ENCODE measurements around the gene NEB.
A peak's percentile ranks its signal among the peaks of the same experiment; 100 is the strongest.

The NEB gene, protein sequence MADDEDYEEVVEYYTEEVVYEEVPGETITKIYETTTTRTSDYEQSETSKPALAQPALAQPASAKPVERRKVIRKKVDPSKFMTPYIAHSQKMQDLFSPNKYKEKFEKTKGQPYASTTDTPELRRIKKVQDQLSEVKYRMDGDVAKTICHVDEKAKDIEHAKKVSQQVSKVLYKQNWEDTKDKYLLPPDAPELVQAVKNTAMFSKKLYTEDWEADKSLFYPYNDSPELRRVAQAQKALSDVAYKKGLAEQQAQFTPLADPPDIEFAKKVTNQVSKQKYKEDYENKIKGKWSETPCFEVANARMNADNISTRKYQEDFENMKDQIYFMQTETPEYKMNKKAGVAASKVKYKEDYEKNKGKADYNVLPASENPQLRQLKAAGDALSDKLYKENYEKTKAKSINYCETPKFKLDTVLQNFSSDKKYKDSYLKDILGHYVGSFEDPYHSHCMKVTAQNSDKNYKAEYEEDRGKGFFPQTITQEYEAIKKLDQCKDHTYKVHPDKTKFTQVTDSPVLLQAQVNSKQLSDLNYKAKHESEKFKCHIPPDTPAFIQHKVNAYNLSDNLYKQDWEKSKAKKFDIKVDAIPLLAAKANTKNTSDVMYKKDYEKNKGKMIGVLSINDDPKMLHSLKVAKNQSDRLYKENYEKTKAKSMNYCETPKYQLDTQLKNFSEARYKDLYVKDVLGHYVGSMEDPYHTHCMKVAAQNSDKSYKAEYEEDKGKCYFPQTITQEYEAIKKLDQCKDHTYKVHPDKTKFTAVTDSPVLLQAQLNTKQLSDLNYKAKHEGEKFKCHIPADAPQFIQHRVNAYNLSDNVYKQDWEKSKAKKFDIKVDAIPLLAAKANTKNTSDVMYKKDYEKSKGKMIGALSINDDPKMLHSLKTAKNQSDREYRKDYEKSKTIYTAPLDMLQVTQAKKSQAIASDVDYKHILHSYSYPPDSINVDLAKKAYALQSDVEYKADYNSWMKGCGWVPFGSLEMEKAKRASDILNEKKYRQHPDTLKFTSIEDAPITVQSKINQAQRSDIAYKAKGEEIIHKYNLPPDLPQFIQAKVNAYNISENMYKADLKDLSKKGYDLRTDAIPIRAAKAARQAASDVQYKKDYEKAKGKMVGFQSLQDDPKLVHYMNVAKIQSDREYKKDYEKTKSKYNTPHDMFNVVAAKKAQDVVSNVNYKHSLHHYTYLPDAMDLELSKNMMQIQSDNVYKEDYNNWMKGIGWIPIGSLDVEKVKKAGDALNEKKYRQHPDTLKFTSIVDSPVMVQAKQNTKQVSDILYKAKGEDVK (N-terminal part only)

DNA sequence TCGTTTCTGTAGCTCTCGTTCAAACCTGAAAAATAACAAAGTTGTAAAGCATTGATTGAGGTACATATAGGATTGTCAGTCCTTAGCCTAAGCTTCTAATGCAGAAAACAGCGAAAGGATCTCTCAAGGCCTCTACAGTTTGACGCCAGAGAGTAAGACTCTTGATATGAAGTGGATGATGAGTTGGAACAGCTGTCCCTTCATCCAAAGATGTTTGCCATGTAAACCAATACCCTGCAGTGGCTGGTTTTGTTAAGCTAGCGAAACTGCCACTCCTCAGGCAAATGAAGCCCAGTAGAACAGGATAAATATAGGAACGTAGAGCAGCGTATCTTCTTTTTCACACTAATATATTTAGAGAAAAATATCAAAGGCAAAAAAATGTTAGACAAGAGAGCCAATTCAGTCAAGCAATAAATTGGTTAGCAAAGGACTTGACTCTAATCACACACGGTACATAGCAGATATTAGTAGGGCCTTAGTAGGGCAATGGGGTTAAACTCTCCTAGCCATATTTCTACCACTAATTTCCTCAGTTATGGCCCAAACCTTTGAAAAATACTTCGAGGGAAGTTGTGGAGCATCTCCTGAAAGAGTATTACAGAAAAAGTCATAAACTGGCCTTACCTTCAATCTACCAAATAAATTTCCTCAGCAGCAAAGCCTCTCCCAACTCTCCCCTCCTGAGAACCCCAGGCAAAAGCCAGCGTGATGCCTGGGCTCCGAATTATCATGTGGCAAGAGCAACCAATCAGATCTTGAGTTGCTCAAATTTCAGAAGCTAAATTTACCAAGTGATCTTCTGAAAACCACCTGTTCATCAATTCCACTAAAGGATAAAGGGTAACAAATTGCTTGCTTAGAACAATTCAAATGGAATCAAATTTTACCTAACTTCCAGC is at the start of gene NEB:
TSS of gene NEB (minus strand) at position 706 of the 902 bp plus-strand sequence. CDS start 1,320 bp downstream, outside the sequence.
- no peak for DNase-seq

DNA sequence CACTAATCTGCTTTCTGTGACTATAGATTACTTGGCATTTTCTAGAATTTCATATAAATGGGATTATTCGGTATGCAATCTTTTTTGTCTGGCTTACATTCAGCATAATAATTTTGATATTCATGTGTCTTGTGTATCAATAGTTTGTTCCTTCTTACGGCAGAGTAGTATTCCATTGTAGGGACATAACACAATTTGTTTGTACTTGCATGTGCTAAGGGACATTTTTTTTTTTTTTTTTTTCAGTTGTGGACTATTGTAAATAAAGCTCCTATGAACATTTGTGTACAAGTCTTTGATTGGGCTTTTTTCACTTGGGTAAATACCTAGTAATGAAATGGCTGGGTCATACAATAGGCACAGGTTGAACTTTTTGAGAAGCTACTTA is 48.9 kb upstream of the NEB start:
- DNase-seq, result no peak

DNA sequence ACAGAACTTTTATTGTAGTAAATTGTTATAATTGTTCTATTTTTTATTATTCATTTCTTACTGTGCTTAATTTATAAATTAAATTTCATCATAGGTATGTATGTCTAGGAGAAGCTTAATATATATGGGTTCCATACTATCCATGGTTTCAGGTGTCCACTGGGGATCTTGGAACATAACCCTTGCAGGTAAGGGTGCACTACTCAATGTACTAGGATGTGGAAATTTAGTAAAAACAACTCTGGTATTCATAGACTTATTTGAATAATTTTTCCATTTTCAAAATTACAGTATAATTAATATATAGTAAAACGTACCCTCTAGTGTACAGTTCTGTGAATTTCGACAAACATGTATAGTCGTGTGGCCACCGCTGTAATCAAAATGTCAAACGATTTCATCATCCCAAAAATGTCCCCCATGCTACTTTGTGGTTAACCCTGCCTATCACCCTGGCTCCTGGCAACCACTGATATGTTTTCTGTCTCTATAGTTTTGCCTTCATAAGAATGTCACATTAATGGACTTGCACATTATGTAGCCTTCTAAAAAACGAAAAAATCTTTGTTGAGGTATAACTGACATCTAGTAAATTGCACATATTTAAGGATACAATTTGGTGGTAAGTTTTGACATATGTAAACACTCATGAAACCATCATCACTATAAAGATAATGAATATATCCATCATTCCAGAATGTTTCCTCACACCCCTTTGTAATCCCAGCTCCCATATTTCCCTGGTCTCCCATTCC is 48.3 kb upstream of the NEB start:
- DNase-seq, result no peak

DNA sequence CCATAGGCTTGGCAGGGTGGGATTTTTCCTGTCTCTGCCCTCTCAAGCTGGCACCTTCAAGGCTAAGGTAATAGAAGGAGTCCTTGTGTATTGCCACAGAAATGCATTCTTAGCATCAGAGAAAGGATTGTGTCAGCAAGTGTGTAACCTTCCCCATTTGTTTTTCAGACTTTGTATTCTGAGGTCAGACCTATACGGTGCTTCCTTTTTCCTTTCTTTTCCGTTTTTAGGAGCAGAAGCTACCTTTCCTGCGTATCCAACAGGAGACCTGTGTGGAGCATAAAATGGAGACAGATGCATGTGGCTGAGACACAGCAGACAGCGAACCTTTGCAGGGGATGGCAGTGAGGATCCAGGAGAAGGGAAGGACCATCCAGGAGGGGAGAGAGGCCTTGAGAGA is 47.4 kb upstream of the NEB start:
- DNase-seq, result no peak

DNA sequence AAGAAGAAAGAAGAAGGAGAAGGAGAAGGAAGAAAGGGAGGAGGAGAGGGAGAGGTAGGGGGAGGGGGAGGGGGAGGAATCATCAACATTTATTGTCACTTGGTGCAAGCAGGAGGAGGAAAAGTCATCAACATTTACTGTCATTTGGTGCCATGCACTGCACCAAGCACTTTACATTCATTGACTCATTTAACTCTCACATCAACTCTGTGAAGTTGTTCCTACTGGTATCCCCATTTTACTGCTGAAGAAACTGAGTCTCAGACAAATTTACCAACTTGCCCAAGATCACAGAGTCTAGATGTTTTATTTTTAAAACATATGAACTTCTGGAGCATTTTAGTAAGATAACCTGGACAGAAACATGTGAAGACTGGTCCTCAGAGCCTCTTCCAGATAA is 46.7 kb upstream of the NEB start:
- no peak for DNase-seq

DNA sequence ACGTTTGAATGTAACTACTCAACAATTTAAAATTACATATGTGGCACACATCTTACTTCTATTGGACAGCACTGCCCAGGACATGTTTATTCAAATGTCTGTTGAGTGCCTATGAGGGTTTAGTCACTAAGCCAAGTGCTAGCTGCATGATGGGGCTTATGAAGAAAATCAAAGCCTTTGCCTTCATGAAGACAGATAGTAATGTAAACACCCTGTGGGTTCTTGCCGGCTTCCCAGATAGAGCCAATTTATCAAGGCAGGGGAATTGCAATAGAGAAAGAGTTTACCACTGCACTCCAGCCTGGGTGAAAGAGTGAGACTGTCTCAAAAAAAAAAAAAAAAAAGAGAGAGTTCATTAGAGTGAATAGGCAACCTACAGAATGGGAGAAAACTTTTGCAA is 43.7 kb upstream of the NEB start:
- DNase-seq, result no peak

DNA sequence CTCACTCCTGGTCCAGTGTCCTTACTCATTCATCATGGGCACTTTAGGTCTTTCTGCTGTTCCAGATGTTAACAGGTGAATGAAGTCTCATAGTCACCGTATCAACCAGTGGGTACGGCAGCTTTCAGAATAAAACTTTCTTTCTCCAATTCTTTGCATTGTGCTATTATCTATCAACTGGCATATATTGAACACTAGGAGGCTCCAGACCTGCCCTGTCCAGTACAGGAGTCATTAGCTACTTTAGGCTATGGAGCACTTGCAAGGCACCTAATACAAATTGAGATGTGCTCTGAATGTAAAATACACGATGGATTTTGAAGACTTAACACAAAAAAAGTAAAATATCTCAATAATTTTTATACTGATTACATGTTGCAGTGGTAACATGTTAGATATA is 43.2 kb upstream of the NEB start:
- no peak for DNase-seq

DNA sequence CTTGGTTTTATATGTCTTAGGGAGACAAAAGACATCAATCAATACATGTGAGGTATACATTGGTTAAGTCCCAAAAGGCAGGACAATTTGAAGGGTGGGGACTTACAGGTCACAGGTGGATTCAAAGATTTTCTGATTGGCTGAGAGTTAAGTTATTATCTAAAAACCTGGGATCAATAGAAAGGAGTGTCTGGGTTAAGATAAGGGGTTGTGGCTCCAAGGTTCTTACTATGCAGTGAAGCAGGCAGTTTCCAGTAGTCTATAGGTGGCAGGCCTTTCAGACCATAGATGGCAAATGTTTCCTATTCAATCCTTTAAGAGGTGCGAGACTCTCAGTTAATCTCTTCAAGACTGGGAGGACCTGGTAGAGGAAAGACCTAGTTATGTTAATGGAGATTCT is 42.1 kb upstream of the NEB start:
- DNase-seq, result no peak

DNA sequence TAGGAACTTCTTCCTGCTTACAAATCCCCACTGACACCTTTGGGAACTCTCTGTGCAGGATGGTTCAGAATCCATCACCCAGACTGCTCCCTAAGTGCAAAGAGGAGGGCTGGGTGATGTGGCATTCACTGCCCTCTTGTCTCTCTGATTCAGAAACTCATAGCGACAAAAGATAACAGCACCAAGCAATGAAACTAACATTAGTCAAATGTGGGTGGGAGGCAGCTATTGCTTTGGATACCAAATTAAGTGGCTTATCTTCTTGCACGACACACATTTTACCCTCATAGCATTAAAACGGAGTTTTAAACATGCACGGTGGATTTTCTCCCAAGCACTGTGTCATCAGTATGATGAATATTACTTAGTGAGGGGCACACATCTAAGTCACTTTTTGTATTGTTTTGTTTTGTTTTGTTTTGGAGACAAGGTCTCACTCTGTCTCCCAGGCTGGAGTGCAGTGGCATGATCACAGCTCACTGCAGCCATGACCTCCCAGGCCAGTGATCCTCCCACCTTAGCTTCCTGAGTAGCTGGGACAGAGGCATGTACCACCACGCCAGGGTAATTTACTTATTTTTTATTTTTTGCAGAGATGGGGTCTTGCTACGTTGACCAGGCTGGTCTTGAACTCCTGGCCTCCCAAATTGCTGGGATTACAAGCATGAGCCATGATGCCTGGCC is 40.9 kb upstream of the NEB start:
- DNase-seq, result peak; percentile 15

DNA sequence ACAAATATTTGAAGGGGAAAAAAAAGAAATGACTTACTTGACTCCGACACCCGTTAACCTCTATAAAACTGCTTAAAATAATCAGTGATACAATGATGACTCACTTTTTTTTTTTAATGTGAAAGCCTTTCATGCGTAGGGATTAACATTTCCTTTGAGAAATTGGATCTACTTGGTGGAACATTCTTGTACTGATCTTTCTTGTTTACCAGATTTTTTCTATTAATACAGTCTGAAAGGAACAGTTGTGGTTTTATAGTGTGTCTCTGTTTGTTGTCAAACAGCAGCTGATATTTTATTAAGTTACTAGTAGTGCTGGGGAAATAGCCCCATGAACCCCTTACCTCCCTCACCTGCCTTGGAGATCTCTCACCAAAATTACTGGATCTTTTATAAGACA is 40.2 kb upstream of the NEB start:
- peak; percentile 5 for DNase-seq

DNA sequence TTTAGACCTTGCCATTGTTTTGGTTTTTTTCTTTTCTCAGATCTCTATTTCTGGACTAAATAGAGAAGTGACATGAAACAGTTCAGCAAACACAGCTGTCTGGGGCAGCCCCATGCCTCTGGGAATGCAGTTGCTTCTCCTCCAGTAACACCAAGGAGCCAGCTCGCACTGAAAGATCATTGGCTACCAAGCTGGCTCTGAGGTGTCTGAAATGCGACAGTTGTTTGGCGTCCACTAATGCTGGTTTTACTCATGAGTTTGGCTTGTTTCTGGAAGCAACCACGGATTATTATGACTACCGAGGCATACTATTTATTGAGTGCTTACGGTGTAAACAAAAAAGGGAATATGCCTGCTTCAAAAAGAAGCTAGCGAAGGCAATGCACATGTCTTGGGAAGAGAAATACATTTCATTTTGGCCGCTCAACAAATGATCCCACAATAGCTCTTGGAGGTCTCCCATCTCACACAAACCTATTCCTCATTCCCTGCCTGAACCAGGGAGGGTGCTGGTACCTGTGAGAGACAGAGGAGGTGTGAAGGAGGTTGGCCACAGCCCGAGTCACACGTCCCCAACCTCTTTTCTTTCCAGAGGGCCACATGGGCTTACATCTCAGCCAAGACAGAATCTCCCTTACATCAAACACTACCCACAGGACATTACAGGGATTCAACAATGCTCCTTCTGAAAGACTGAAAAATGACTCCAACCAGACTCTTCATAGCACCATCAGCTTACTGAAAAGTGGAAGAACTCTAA is 37.5 kb upstream of the NEB start:
- no peak for DNase-seq

DNA sequence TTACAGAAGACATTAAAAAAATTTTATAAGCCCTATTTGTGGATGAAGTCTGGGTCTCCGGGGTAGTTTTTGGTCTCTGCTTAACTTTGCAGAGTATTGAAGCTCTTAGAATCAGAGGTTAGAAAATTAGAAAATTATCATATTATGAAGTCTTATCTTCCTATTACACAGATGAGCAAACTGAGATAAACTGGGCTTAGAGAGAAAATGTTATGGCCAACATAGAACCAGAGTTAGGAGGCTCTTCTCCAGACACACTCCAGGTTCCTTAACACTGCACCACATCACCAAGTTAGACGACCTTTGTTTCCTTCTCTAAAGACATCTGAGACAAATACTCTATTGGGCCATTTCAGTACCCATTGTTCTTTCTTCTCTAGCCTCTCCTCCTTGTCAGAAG is 36.7 kb upstream of the NEB start:
- no peak for DNase-seq

DNA sequence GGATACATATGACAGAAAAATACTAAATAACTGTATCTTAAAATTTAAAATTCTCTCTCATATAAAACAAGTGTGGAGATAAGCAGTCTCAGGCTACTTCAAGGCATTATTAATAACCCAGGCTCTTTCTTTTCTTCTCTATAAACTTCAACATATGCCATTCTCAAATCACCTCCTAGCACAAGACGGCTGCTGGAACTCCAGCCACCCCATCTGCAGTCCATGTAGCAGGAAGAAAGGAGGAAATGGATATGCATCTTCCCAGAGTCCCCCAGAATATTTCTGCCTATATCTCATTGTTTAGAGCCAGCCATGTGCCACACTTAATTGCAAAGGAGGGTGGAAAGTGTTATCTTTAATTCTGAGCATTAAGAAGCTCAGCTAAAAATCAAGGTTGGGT is 35.3 kb upstream of the NEB start:
- DNase-seq, result no peak

DNA sequence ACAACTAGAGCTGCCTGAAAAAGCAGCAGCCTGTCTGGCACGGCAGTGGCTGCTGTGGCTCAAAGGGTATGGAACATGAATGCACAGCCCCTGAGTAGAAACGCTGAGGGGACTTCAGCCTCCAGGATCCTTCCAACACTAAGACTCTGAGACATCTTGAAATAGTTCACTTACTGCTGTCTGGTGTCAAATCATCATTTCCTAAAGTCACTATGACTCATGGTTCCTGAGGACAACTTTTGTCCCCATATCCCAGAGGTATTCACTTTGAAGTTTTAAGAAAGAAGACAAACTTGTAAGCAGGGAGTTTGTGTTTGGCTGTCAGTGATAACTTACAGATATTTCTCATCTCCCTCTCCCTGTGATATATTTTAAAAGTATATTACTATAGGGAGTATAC is 33.3 kb upstream of the NEB start:
- no peak for DNase-seq

DNA sequence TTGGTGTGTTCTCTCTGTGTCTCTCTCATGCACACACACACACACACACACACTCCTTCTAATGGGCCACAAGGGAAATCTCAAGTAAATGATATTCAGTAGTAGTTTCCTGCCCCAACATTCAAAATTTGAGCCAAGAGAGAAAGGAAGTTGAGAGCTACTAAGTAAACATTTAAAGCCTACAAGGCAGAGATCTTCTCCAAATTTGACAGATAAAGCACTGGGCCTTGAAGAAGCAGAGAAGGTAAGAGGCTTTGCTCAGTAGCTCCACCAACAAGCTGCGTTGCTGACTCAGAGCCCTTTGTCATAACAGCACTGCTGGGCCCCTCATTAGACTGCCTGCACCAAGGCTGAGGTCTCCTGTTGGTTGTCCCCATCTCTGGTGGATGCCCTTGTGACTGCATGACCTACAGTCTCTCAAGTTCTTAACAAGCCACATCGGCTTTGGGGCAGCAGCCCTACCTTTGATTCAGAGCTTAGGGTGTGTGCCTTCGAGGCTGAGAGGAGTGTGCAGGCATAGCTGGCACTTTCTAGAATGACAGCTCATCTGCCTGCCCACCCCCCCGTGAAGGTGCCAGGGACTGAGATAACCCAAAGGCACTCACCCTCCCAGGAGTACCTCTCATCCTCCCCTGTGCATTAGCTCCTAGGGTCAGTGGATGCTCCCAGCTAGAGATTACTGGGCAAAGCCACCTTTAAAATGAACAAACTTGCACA is 32.3 kb upstream of the NEB start:
- DNase-seq, result no peak

DNA sequence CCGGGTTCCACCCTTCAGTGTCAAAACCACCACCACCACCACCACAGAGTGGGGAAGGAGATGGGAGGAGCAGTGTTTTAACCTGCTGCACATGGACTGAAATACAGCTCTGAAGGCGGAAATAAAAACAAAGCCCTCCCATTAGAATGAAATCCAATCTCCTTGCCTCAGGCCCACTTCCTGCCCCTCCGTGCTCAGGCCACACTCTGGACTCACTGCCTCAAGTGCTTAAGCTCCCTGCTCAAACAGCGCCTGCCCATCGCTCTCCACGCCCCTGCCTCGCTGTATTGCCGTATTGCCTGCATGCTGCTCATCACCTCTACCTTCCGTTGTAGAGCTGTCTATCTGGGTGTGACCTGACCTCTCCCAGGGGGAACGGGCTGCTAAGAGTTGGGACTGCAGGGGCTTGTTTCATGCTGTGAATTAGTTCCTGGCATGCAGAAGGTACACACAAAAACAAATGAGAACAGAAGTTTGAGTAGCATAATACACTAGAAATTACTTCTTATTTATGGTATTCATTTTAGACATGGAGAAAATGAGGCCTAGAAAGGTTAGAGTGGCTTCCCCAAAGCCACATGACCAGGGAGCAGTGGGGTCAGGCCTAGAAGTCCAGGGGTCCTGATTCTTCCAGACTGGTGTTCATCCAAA is 31.6 kb upstream of the NEB start:
- no peak for DNase-seq

DNA sequence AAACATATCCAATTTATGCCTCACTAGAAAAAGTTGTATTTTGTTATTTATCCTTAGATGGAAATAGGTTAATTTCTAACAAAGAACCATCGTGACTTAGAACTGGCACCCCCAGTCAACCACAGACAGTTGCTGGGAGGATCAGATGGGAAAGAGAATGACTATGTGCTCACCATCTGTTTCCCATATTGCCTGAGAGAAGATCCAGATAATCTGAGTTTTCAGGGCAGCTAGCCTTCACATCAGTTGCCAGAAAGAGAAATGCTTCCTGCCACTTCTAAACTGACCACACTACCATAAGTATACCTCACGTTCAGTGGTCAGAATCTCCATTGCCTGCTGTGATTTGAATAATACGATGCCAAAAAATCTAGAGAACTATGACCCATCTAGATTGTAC is 28.4 kb upstream of the NEB start:
- no peak for DNase-seq

DNA sequence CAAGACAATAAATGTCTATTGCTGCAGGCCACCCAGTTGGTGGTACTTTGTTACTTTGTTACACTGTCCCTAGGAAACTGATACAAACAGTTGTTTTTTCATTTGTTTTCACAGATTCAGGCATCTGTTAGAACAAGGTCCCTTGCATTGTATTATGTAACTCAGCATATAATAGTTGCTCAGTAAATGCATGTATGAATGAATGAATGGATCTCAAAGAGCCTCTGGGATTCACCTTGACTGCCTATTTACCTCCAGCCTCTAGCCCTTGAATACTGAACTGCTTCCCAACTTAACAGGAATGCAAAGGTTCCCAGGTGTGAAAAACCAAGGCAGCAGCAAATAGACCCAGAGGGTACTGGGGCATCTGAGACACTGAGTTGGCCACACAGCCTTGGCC is 27.4 kb upstream of the NEB start:
- no peak for DNase-seq

DNA sequence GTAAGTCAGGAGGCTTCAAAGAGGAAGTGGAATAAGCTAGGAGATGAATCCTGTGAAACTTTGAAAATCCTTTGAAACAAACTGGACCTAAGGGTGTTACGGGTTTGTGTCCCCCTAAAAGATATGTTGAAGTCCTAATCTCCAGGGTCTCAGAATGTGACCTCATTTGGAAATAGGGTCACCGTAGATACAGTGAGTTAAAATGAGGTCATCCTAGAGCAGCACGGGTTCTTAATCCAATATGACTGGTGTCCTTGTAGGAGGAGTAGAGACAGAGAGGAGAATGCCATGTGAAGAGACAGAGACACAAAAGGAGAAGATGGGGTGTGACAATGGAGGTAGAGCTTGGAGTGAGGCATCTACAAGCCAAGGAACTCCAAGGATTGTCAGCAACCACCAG is 26.9 kb upstream of the NEB start:
- no peak for DNase-seq

All from NCI-H226 (cell line).